K562 (cell line): ENCODE measurements around the gene POU2F1. TPM values are rescaled to one million over a fixed set of nuclear protein-coding genes. Genes with fewer than 3 reads are reported as not detected.

Experiments used
- polyA plus RNA-seq, 8 experiments: library from polyadenylated mRNA; depleted of rRNA in 4 of 8; stranded (reverse) in 5 of 8; unstranded in 3 of 8; fragments of >200 nt; fragmentation: Nextera tagmentation in 2 of 8; fragmentation: Illumina TruSeq in 1 of 8; extraction: Ambion mirVana in 2 of 8; extraction: Trizol in 1 of 8; gene quantifications; 2 replicates each; pipeline versions ENCODE4 v1.2.1 to v1.2.3, GENCODE V29; 2011 to 2014; ENCODE audit warnings: inconsistent platforms in 1 of 8, missing spikeins in 1 of 8
- total RNA-seq, 7 experiments: library from RNA; depleted of rRNA in 6 of 7; stranded (reverse); fragments of >200 nt in 6 of 7; fragmentation: Illumina TruSeq in 2 of 7; extraction: Trizol in 2 of 7; gene quantifications; 2 replicates each; pipeline versions ENCODE4 v1.2.1 to v1.2.3, GENCODE V29; 2011 to 2021; ENCODE audit warnings: low replicate concordance in 1 of 7

The POU2F1 gene
- total and polyA plus RNA-seq, 9 of the 15 experiments (the other 6 are each of a cell fraction or from before 2014, with no cell fraction given), result 2.6 to 22.3 (median 8.8) TPM

Other genes starting within 250 kb of the POU2F1 start
- gene ILDR2, start 245.3 kb upstream of the POU2F1 start, total RNA-seq (2014; rRNA removed), result 0.12 and 0.18 TPM in 2 replicates
- gene ILDR2, start 245.3 kb upstream of the POU2F1 start, total RNA-seq (2014; rRNA removed; fragmentation: Illumina TruSeq; extraction: Trizol), result 0.04 and 0.06 TPM in 2 replicates
- 0.04 TPM in 1 of 2 replicates, not detected in the other for gene ILDR2, start 245.3 kb upstream of the POU2F1 start, total RNA-seq (2015; rRNA removed; fragmentation: Illumina TruSeq; extraction: Trizol)
- 0.16 and 0.20 TPM in 2 replicates for gene ILDR2, start 245.3 kb upstream of the POU2F1 start, total RNA-seq (2021)
- gene ILDR2, start 245.3 kb upstream of the POU2F1 start, polyA plus RNA-seq (2011; rRNA removed), result 0.01 and 0.20 TPM in 2 replicates
- gene ILDR2, start 245.3 kb upstream of the POU2F1 start, polyA plus RNA-seq (2014; fragmentation: Illumina TruSeq; extraction: Trizol), result 0.18 and 0.31 TPM in 2 replicates
- not detected for gene ILDR2, start 245.3 kb upstream of the POU2F1 start, polyA plus RNA-seq (2014; fragmentation: Nextera tagmentation; extraction: Ambion mirVana)
- gene ILDR2, start 245.3 kb upstream of the POU2F1 start, polyA plus RNA-seq (2014; rRNA removed), result 0.03 TPM in 1 of 2 replicates, not detected in the other
- gene MAEL, start 231.6 kb upstream of the POU2F1 start, total RNA-seq (2014; rRNA removed), result 0.50 and 0.65 TPM in 2 replicates
- 0.84 and 1.1 TPM in 2 replicates for gene MAEL, start 231.6 kb upstream of the POU2F1 start, total RNA-seq (2014; rRNA removed; fragmentation: Illumina TruSeq; extraction: Trizol)
- gene MAEL, start 231.6 kb upstream of the POU2F1 start, total RNA-seq (2015; rRNA removed; fragmentation: Illumina TruSeq; extraction: Trizol), result 0.51 and 1.2 TPM in 2 replicates
- gene MAEL, start 231.6 kb upstream of the POU2F1 start, total RNA-seq (2021), result 0.74 and 0.75 TPM in 2 replicates
- 0.09 and 0.11 TPM in 2 replicates for gene MAEL, start 231.6 kb upstream of the POU2F1 start, polyA plus RNA-seq (2011; rRNA removed)
- 0.97 and 1.6 TPM in 2 replicates for gene MAEL, start 231.6 kb upstream of the POU2F1 start, polyA plus RNA-seq (2014; fragmentation: Illumina TruSeq; extraction: Trizol)
- 1 to 10 TPM; 1.5 to 1.9 TPM for gene MAEL, start 231.6 kb upstream of the POU2F1 start, polyA plus RNA-seq (2014; fragmentation: Nextera tagmentation; extraction: Ambion mirVana)
- gene MAEL, start 231.6 kb upstream of the POU2F1 start, polyA plus RNA-seq (2014; rRNA removed), result 0.27 and 0.97 TPM in 2 replicates
- not detected in 2 replicates for gene GPA33, start 130.5 kb upstream of the POU2F1 start, total RNA-seq (2014; rRNA removed)
- gene GPA33, start 130.5 kb upstream of the POU2F1 start, total RNA-seq (2014; rRNA removed; fragmentation: Illumina TruSeq; extraction: Trizol), result not detected in 2 replicates
- not detected in 2 replicates for gene GPA33, start 130.5 kb upstream of the POU2F1 start, total RNA-seq (2015; rRNA removed; fragmentation: Illumina TruSeq; extraction: Trizol)
- gene GPA33, start 130.5 kb upstream of the POU2F1 start, total RNA-seq (2021), result 0.07 and 0.13 TPM in 2 replicates
- gene GPA33, start 130.5 kb upstream of the POU2F1 start, polyA plus RNA-seq (2011; rRNA removed), result not detected in 2 replicates
- not detected in 2 replicates for gene GPA33, start 130.5 kb upstream of the POU2F1 start, polyA plus RNA-seq (2014; fragmentation: Illumina TruSeq; extraction: Trizol)
- not detected for gene GPA33, start 130.5 kb upstream of the POU2F1 start, polyA plus RNA-seq (2014; fragmentation: Nextera tagmentation; extraction: Ambion mirVana)
- gene GPA33, start 130.5 kb upstream of the POU2F1 start, polyA plus RNA-seq (2014; rRNA removed), result not detected in 2 replicates
- not detected in 2 replicates for gene STYXL2, start 126.8 kb upstream of the POU2F1 start, total RNA-seq (2014; rRNA removed)
- not detected in 2 replicates for gene STYXL2, start 126.8 kb upstream of the POU2F1 start, total RNA-seq (2014; rRNA removed; fragmentation: Illumina TruSeq; extraction: Trizol)
- not detected in 2 replicates for gene STYXL2, start 126.8 kb upstream of the POU2F1 start, total RNA-seq (2015; rRNA removed; fragmentation: Illumina TruSeq; extraction: Trizol)
- gene STYXL2, start 126.8 kb upstream of the POU2F1 start, total RNA-seq (2021), result not detected in 2 replicates
- not detected in 2 replicates for gene STYXL2, start 126.8 kb upstream of the POU2F1 start, polyA plus RNA-seq (2011; rRNA removed)
- not detected in 2 replicates for gene STYXL2, start 126.8 kb upstream of the POU2F1 start, polyA plus RNA-seq (2014; fragmentation: Illumina TruSeq; extraction: Trizol)
- not detected for gene STYXL2, start 126.8 kb upstream of the POU2F1 start, polyA plus RNA-seq (2014; fragmentation: Nextera tagmentation; extraction: Ambion mirVana)
- not detected in 2 replicates for gene STYXL2, start 126.8 kb upstream of the POU2F1 start, polyA plus RNA-seq (2014; rRNA removed)